Measurements from ENCODE around the gene DDX17. TPM values are rescaled to one million over a fixed set of nuclear protein-coding genes. Genes with fewer than 3 reads are reported as not detected.

DDX17 gene
- polyA plus RNA-seq, 1 donor from 2014 or later = 996 TPM

DNA sequence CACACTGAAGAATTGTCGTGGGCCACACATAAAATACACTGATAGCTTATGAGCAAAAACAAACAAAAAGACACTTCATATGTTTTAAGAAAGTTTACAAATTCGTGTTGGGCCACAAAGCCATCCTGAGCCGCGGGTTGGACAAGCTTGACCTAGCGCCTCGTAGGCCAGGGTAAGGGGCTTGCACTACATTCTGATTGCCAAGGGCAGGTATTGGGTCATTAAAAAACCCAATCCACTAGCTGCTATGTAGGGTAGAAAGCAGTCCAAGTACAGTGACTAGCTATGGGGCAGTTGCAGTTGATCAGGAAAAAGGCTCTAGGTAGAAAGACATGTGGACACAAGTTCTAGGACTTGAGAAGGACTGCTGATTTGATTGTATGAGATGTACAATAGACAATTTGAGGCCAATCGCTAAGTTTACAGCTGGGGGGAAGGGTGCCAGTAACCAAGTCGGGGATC is 24.2 kb downstream of the DDX17 start:
- TF ChIP-seq SMC3 (conservative IDR thresholded peaks at IDR 0.05; ENCODE audit: poor library complexity) (no peak), EZH2 (IDR thresholded peaks at IDR 0.05; ENCODE audit: borderline replicate concordance, insufficient read depth, low read length, poor library complexity, severe bottlenecking) (no peak), RAD21 (conservative IDR thresholded peaks at IDR 0.05) (no peak), EP300 (conservative IDR thresholded peaks at IDR 0.05; ENCODE audit: poor library complexity, severe bottlenecking) (no peak), TAF1 (IDR thresholded peaks at IDR 0.05; ENCODE audit: low read depth) (no peak)
- TF ChIP-seq, protein P1, sequence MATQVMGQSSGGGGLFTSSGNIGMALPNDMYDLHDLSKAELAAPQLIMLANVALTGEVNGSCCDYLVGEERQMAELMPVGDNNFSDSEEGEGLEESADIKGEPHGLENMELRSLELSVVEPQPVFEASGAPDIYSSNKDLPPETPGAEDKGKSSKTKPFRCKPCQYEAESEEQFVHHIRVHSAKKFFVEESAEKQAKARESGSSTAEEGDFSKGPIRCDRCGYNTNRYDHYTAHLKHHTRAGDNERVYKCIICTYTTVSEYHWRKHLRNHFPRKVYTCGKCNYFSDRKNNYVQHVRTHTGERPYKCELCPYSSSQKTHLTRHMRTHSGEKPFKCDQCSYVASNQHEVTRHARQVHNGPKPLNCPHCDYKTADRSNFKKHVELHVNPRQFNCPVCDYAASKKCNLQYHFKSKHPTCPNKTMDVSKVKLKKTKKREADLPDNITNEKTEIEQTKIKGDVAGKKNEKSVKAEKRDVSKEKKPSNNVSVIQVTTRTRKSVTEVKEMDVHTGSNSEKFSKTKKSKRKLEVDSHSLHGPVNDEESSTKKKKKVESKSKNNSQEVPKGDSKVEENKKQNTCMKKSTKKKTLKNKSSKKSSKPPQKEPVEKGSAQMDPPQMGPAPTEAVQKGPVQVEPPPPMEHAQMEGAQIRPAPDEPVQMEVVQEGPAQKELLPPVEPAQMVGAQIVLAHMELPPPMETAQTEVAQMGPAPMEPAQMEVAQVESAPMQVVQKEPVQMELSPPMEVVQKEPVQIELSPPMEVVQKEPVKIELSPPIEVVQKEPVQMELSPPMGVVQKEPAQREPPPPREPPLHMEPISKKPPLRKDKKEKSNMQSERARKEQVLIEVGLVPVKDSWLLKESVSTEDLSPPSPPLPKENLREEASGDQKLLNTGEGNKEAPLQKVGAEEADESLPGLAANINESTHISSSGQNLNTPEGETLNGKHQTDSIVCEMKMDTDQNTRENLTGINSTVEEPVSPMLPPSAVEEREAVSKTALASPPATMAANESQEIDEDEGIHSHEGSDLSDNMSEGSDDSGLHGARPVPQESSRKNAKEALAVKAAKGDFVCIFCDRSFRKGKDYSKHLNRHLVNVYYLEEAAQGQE (IDR thresholded peaks at IDR 0.05; ENCODE audit: borderline replicate concordance) = no peak
- Histone ChIP-seq H3K27ac (ENCODE audit: low read length) (no peak overlapping the region), H3K4me3 (ENCODE audit: low read length) (no peak overlapping the region), H3K79me2 (replicated peaks; ENCODE audit: insufficient read depth, low read length) (no peaks in the 10 kb centered on the region), H4K20me1 (ENCODE audit: insufficient read depth) (no peaks in the 10 kb centered on the region), H3K9ac (ENCODE audit: low read length) (no peak overlapping the region), H3K4me2 (ENCODE audit: low read length) (no peak overlapping the region), H3K36me3 (ENCODE audit: insufficient read depth, low read length) (peaks cover 31% of the 10 kb centered on the region), H3K27me3 (ENCODE audit: insufficient read depth, low read depth, low read length) (no peaks in the 10 kb centered on the region), H2AFZ (ENCODE audit: low read depth, low read length) (no peak overlapping the region), H3K9me2 (ENCODE audit: insufficient read depth, low read length) (no peaks in the 10 kb centered on the region), H3F3A (ENCODE audit: insufficient read depth, low read length, poor library complexity, severe bottlenecking) (no peaks in the 10 kb centered on the region), H3K9me3 (ENCODE audit: low read length) (no peaks in the 10 kb centered on the region)

DNA sequence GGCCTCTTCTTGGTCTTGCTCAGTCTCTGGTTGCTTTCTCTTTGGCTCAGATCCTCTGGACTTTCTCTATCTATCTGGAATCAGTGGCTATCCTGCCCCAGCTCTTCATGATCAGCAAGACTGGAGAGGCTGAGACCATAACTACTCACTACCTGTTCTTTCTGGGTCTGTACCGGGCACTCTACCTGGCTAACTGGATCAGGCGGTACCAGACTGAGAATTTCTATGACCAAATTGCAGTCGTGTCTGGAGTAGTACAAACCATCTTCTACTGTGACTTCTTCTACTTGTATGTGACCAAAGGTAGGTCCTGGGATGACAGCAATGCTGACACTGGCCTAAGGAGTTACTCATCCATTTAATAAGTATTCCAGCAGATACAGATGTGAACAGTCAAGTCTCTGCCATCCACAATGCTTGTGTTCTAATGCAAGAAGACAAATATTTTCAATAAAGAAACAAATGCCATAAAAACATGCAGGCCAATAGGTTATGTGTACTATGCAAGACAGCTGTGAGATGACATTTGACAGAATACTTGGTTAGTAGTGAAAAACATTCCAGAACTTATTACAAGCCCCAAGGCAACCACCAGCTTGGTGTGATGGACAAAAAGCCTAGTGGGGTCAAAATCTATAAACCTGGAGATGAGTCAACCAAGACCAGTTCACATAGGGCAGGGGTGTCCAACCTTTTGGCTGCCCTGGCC is 24.8 kb downstream of the DDX17 start:
- TF ChIP-seq MXI1 (conservative IDR thresholded peaks at IDR 0.05; ENCODE audit: poor library complexity, severe bottlenecking) = no peak
- TF ChIP-seq, protein P2, sequence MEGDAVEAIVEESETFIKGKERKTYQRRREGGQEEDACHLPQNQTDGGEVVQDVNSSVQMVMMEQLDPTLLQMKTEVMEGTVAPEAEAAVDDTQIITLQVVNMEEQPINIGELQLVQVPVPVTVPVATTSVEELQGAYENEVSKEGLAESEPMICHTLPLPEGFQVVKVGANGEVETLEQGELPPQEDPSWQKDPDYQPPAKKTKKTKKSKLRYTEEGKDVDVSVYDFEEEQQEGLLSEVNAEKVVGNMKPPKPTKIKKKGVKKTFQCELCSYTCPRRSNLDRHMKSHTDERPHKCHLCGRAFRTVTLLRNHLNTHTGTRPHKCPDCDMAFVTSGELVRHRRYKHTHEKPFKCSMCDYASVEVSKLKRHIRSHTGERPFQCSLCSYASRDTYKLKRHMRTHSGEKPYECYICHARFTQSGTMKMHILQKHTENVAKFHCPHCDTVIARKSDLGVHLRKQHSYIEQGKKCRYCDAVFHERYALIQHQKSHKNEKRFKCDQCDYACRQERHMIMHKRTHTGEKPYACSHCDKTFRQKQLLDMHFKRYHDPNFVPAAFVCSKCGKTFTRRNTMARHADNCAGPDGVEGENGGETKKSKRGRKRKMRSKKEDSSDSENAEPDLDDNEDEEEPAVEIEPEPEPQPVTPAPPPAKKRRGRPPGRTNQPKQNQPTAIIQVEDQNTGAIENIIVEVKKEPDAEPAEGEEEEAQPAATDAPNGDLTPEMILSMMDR (IDR thresholded peaks at IDR 0.05; ENCODE audit: poor library complexity, severe bottlenecking) = no peak
- TF ChIP-seq EP300 (conservative IDR thresholded peaks at IDR 0.05; ENCODE audit: poor library complexity, severe bottlenecking) = no peak
- TF ChIP-seq, protein P1 (IDR thresholded peaks at IDR 0.05; ENCODE audit: borderline replicate concordance) = no peak
- TF ChIP-seq EZH2 (IDR thresholded peaks at IDR 0.05; ENCODE audit: borderline replicate concordance, insufficient read depth, low read length, poor library complexity, severe bottlenecking) = no peak
- no peak for TF ChIP-seq POLR2AphosphoS5 (IDR thresholded peaks at IDR 0.05)
- no peak for TF ChIP-seq RAD21 (conservative IDR thresholded peaks at IDR 0.05)
- no peak for TF ChIP-seq TAF1 (IDR thresholded peaks at IDR 0.05; ENCODE audit: low read depth)
- TF ChIP-seq SMC3 (conservative IDR thresholded peaks at IDR 0.05; ENCODE audit: poor library complexity) = no peak
- Histone ChIP-seq H3K27ac (ENCODE audit: low read length) (no peak overlapping the region), H3K4me2 (ENCODE audit: low read length) (no peak overlapping the region), H3F3A (ENCODE audit: insufficient read depth, low read length, poor library complexity, severe bottlenecking) (no peaks in the 10 kb centered on the region), H3K9me2 (ENCODE audit: insufficient read depth, low read length) (no peaks in the 10 kb centered on the region), H3K9me3 (ENCODE audit: low read length) (no peaks in the 10 kb centered on the region), H3K4me3 (ENCODE audit: low read length) (no peak overlapping the region), H3K79me2 (replicated peaks; ENCODE audit: insufficient read depth, low read length) (no peaks in the 10 kb centered on the region), H2AFZ (ENCODE audit: low read depth, low read length) (no peak overlapping the region), H3K27me3 (ENCODE audit: insufficient read depth, low read depth, low read length) (no peaks in the 10 kb centered on the region), H4K20me1 (ENCODE audit: insufficient read depth) (no peaks in the 10 kb centered on the region), H3K36me3 (ENCODE audit: insufficient read depth, low read length) (peaks cover 28% of the 10 kb centered on the region), H3K9ac (ENCODE audit: low read length) (no peak overlapping the region)

Measured in neural cell (in vitro differentiated cells).